CD4-positive, alpha-beta T cell (primary cell): ENCODE data around the gene TRPM5. TPM values are rescaled to one million over a fixed set of nuclear protein-coding genes. Genes with fewer than 3 reads are reported as not detected.

Experiments
- ATAC-seq: fragments of 200-7000 bp; cut with Tn5 transposase; one replicate; pipeline ENCODE4 v1.10.0; 2022; ENCODE audit warnings: mild to moderate bottlenecking; ENCODE audit not compliant: poor library complexity
- CTCF ChIA-PET: fragments of 350-600 bp; sonication (Branson Sonifier 250); formaldehyde crosslinking; loops from one replicate; lab custom pipeline; 2021; ENCODE audit warnings: antibody characterized with exemption, inconsistent platforms; lab: Charles Lee
- POLR2A ChIA-PET: fragments of 350-600 bp; sonication (Branson Sonifier 250); formaldehyde crosslinking; loops from one replicate; lab custom pipeline; 2021; ENCODE audit warnings: antibody characterized with exemption, inconsistent platforms; lab: Charles Lee
- DNase-seq, 14 experiments: peaks; one replicate each; pipeline ENCODE4 v3.0.0-alpha.2; 2013 to 2020; ENCODE audit warnings: mixed read lengths in 2 of 14
- H3K27ac ChIP-seq, 2 donors: one replicate each; pipeline versions ENCODE4 v1.5.1 to v1.7.0; 2013; ENCODE audit warnings: low read length in 2 of 2, low read depth in 1 of 2, mild to moderate bottlenecking in 1 of 2
- H3K27me3 ChIP-seq, 2 experiments: 1 replicate in 1 of 2; 2 replicates in 1 of 2; pipeline versions ENCODE4 v1.6.1 to v1.7.0; 2013; ENCODE audit warnings: low read length in 2 of 2, control low read depth in 1 of 2, mild to moderate bottlenecking in 1 of 2, moderate library complexity in 1 of 2; ENCODE audit not compliant: insufficient read depth in 2 of 2, control insufficient read depth in 1 of 2
- H3K36me3 ChIP-seq: one replicate; pipeline ENCODE4 v1.6.1; 2013; ENCODE audit warnings: low read length, control low read depth; ENCODE audit not compliant: insufficient read depth
- H3K4me1 ChIP-seq: one replicate; pipeline ENCODE4 v1.6.1; 2013; ENCODE audit warnings: low read length, control low read depth; ENCODE audit not compliant: insufficient read depth
- H3K4me3 ChIP-seq: one replicate; pipeline ENCODE4 v1.5.1; 2013; ENCODE audit warnings: mild to moderate bottlenecking, low read length, moderate library complexity
- H3K9me3 ChIP-seq, 2 experiments: 1 replicate in 1 of 2; 2 replicates in 1 of 2; pipeline versions ENCODE4 v1.6.1 to v1.7.0; 2013; ENCODE audit warnings: low read length in 2 of 2, mild to moderate bottlenecking in 2 of 2, control low read depth in 1 of 2, moderate library complexity in 1 of 2; ENCODE audit not compliant: control insufficient read depth in 1 of 2, insufficient read depth in 1 of 2
- H3K27ac Mint-ChIP-seq: one replicate; pipeline ENCODE4 v1.8.0; 2020; ENCODE audit warnings: mixed read lengths
- H3K27me3 Mint-ChIP-seq: one replicate; pipeline ENCODE4 v1.8.0; 2021; ENCODE audit warnings: mixed read lengths
- H3K36me3 Mint-ChIP-seq: one replicate; pipeline ENCODE4 v1.8.0; 2021; ENCODE audit warnings: low read depth, mixed read lengths
- H3K4me1 Mint-ChIP-seq: one replicate; pipeline ENCODE4 v1.8.0; 2021; ENCODE audit warnings: low read depth, mixed read lengths
- H3K4me3 Mint-ChIP-seq: one replicate; pipeline ENCODE4 v1.8.0; 2020; ENCODE audit warnings: mild to moderate bottlenecking, mixed read lengths
- H3K9me3 Mint-ChIP-seq: one replicate; pipeline ENCODE4 v1.8.0; 2020; ENCODE audit warnings: mixed read lengths
- CTCF ChIP-seq: fragments of 200-600 bp; IDR thresholded peaks from one replicate; pipeline ENCODE4 v1.8.0; 2022; ENCODE audit warnings: antibody characterized with exemption, mild to moderate bottlenecking
- intact Hi-C, 2 experiments: fragments of 100-400 bp; cut with DNase I in 1 of 2; cut with micrococcal nuclease in 1 of 2; formaldehyde crosslinking; loops; one replicate each; pipeline versions ENCODE4 v1.15.1 to v1.9.0; 2023 to 2025; cut with DNase I, micrococcal nuclease
- total RNA-seq, 174 experiments: library from RNA in 2 of 174; stranded (reverse) in 2 of 174; gene quantifications; one replicate each; pipeline ENCODE4 v1.2.3 and lab custom pipeline; 2021 to 2026

Gene TRPM5
- total RNA-seq, 2 experiments from 2014 or later, result 0.91 to 1.3 TPM

DNA sequence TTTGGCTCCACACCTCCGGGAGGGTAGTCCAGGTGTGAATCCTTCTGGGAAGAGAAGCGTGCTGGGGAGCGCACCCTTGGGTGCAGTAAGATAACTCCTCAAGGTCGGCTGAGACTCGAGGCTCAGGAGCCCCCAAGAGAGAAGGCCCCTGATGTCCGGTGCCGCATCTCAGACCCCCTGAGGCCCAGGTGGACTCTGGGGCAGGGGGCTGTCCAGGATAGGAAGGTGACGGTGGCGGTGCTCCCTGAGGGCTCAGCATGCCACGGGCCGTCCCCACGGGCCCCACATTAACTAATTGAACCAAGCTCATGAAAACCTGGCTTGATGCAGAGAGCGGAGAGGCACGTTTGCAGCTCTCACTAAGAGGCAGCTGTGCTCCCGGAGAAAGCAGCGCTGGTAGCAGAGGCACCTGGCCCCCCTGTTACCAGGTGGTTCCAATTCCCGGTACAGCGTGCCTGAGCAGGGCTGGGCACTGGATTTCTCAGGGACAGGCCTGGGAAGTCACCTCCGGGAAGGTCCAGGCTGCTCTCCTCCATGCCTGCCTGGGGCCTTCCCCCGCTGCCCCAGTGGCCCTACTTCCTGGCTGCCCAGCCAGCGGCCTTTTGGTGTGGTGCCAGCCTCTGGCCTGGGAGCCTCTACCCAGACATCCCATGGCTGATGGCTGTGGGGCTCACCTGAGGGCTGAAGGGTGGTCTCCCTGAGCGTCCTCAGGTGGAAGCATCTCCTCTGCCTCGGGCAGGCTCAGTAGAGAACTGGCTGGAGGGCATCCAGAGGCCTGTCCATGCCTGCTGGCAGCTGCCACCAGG lies 1.6 kb upstream of the TRPM5 start:
- peaks cover 3% of the 10 kb centered on the region for H3K36me3 Mint-ChIP-seq
- TF ChIP-seq CTCF, result no peak
- CTCF ChIA-PET, result interaction anchor here (3.4 kb wide), 1 partner anchor 87 kb away, joined by 19 read pairs; no protein-coding TSS in a partner anchor
- Histone ChIP-seq H3K4me3 (peak overlapping the region; percentile 75), H3K36me3 (peaks cover 3% of the 10 kb centered on the region), H3K27ac (peak overlapping the region in 1 of 2 donors; percentile 4), H3K9me3 (no peaks in the 10 kb centered on the region), H3K27me3 (no peaks in the 10 kb centered on the region), H3K4me1 (peaks cover 67% of the 10 kb centered on the region)
- H3K27me3 Mint-ChIP-seq, result no peaks in the 10 kb centered on the region
- ATAC-seq (no peak), DNase-seq (no peak)
- peak overlapping the region; percentile 96 for H3K4me3 Mint-ChIP-seq
- POLR2A ChIA-PET, result interaction anchor here (1.1 to 5.3 kb wide), 6 partner anchors 20 to 487 kb away, joined by 3 to 36 read pairs (median 4); partner anchors contain the start of genes C11orf21, CDKN1C, TSPAN32 and TSSC4
- no peaks in the 10 kb centered on the region for H3K9me3 Mint-ChIP-seq
- intact Hi-C loops, result loop anchor here (2.0 to 10.0 kb wide), 5 partner anchors 21 to 609 kb away; partner anchors contain the start of gene CARS1 (in 1 of the 2)
- H3K27ac Mint-ChIP-seq, result peak overlapping the region; percentile 86
- peaks cover 50% of the 10 kb centered on the region for H3K4me1 Mint-ChIP-seq

GRCh38 chr11:2444821-2445745 lies 769 bp upstream of the TRPM5 start, which contains the start of gene KCNQ1:
TSS of gene KCNQ1 (plus strand) at chr11:2445008. CDS start at chr11:2445099, 91 bp downstream.
- Histone ChIP-seq H3K36me3 (peaks cover 3% of the 10 kb centered on the region), H3K27me3 (no peaks in the 10 kb centered on the region)
- CTCF ChIA-PET, result interaction anchor here (3.4 kb wide), 1 partner anchor 87 kb away, joined by 19 read pairs; no protein-coding TSS in a partner anchor

More at GRCh38 chr11:2444821-2445745, 769 bp upstream of the TRPM5 start, which contains the start of gene KCNQ1:
- DNase-seq, result peak in 7 of 14 experiments; percentile 11 to 80 (median 52)
- Mint-ChIP-seq H3K4me3 (peak within 1 kb of the TSS; percentile 96), H3K4me1 (peaks cover 50% of the 10 kb centered on the region), H3K36me3 (peaks cover 3% of the 10 kb centered on the region), H3K9me3 (no peaks in the 10 kb centered on the region), H3K27ac (peak within 1 kb of the TSS; percentile 86), H3K27me3 (no peaks in the 10 kb centered on the region)
- peak; percentile 22 for ATAC-seq
- H3K27ac ChIP-seq, result peak within 1 kb of the TSS in 1 of 2 donors; percentile 4
- peaks cover 0 to 5% of the 10 kb centered on the region in 2 experiments for H3K9me3 ChIP-seq
- H3K4me1 ChIP-seq, result peaks cover 70% of the 10 kb centered on the region
- H3K4me3 ChIP-seq, result peak within 1 kb of the TSS; percentile 75
- intact Hi-C loops, result loop anchor here (2.0 to 10.0 kb wide), 5 partner anchors 37 to 610 kb away; partner anchors contain the start of genes CARS1 (in 1 of the 2) and CDKN1C (in 1 of the 2)
- POLR2A ChIA-PET, result interaction anchor here (0.6 to 5.3 kb wide), 6 partner anchors 21 to 488 kb away, joined by 3 to 36 read pairs (median 4); partner anchors contain the start of genes CDKN1C and TSSC4
- TF ChIP-seq CTCF, result no peak
